ENCODE results near the gene IRS1. TPM values are rescaled to one million over a fixed set of nuclear protein-coding genes. Genes with fewer than 3 reads are reported as not detected.

IRS1 gene, protein sequence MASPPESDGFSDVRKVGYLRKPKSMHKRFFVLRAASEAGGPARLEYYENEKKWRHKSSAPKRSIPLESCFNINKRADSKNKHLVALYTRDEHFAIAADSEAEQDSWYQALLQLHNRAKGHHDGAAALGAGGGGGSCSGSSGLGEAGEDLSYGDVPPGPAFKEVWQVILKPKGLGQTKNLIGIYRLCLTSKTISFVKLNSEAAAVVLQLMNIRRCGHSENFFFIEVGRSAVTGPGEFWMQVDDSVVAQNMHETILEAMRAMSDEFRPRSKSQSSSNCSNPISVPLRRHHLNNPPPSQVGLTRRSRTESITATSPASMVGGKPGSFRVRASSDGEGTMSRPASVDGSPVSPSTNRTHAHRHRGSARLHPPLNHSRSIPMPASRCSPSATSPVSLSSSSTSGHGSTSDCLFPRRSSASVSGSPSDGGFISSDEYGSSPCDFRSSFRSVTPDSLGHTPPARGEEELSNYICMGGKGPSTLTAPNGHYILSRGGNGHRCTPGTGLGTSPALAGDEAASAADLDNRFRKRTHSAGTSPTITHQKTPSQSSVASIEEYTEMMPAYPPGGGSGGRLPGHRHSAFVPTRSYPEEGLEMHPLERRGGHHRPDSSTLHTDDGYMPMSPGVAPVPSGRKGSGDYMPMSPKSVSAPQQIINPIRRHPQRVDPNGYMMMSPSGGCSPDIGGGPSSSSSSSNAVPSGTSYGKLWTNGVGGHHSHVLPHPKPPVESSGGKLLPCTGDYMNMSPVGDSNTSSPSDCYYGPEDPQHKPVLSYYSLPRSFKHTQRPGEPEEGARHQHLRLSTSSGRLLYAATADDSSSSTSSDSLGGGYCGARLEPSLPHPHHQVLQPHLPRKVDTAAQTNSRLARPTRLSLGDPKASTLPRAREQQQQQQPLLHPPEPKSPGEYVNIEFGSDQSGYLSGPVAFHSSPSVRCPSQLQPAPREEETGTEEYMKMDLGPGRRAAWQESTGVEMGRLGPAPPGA (N-terminal part only)
- polyA plus RNA-seq (2011; rRNA removed) (10.4 and 12.9 TPM in 2 replicates), polyA plus RNA-seq (2017; fragmentation: RNase III; extraction: RNeasy Plus Mini Kit Qiagen cat#74134 plus additional on column Dnase treatment) (13.1 to 15.6 TPM (median 13.9 TPM) in 3 replicates), polyA minus RNA-seq (2011; rRNA and poly(A)+ RNA removed) (22.6 and 23.6 TPM in 2 replicates)
- 13.4 and 20.3 TPM in 2 replicates for polyA plus RNA-seq (2012; cell fraction: cytosol; rRNA removed)
- polyA plus RNA-seq (2012; cell fraction: nucleus; rRNA removed), result 15.9 and 22.7 TPM in 2 replicates

DNA sequence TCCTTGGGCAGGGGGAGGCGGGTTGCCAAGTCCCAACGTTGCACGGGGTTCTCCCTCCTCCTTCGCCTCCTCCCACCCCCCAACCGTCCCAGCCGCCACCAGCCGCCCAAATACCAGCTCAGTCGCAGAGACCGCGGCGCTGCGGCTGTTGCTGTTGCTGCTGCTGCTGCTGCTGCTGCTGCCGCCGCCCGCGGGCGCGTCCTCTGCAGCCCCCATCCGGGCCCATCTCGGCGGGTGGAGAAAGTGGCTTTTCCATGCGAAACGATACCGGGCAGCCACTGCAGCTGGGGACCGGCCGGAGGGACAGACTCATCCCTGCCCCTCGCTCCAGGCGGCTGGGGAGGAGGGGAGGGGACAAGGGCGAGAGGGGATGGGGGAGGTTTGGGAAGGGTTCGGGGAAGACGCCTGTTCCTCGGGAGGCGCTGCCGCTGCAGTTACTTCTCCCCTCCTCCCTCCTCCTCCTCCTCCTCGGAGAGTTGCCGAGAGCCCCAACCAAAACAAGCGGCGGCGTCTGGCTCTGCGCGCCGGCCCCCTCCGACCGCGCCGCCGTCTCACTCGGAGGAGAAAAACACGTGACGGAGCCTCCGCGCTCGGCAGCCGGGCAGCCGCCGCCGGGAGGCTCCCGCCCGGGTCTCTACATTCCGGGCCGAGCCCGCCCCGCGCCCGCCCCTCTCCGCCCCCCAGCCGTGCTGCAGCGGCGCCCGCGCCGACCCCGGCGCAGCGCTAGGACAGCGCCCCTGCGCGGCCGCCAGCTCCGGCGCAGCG is at the start of gene IRS1:
Gene IRS1, minus strand, starts transcription at position 610 of the 765 bp plus-strand sequence. CDS start 1,082 bp downstream, outside the sequence.
- DNase-seq (ENCODE audit: low read depth in 1 of 2, low spot score in 1 of 2), result peak in 1 of 2 experiments; percentile 76
- H3K4me1 ChIP-seq, result peaks cover 45% of the 10 kb centered on the region
- H3K4me2 ChIP-seq, result peak within 1 kb of the TSS; percentile 96
- peak within 1 kb of the TSS; percentile 80 for H3K4me3 ChIP-seq
- ChIA-PET CTCF (interaction anchor here (0.6 to 4.6 kb wide), 25 partner anchors 9 to 1130 kb away, joined by 3 to 17 read pairs (median 3); no protein-coding TSS in a partner anchor), POLR2A (interaction anchor here (0.6 to 2.0 kb wide), 14 partner anchors 27 to 684 kb away, joined by 3 to 7 read pairs (median 3); partner anchors contain the start of gene RHBDD1)
- 0% methylated on average over 2 of the region's 82 CpGs for WGBS (ENCODE audit: missing lambda C conversion rate)
- peak; percentile 45 to 46 for ATAC-seq
- FAIRE-seq, result no peak
- peak within 1 kb of the TSS; percentile 95 to 100 for H3K27ac ChIP-seq
- no peaks in the 10 kb centered on the region for H3K9me3 ChIP-seq
- TF ChIP-seq ZNF302 (CRISPR knock-in tag; IDR thresholded peaks at IDR 0.05) (no peak), CBX8 (IDR thresholded peaks at IDR 0.05) (no peak), MAFK (IDR thresholded peaks at IDR 0.05; ENCODE audit: partially characterized antibody) (no peak), HDAC2 (IDR thresholded peaks at IDR 0.05) (no peak), ESRRA (IDR thresholded peaks at IDR 0.05; ENCODE audit: borderline replicate concordance, low read length) (no peak), KDM1A (IDR thresholded peaks at IDR 0.05; ENCODE audit: low read depth) (no peak), NFE2L2 (conservative IDR thresholded peaks at IDR 0.05; ENCODE audit: low read length) (no peak), BHLHE40 (IDR thresholded peaks at IDR 0.05; ENCODE audit: low read depth, low read length) (no peak), FOXS1 (CRISPR knock-in tag; IDR thresholded peaks at IDR 0.05) (no peak), TP53 (CRISPR knock-in tag; IDR thresholded peaks at IDR 0.05) (no peak), RAD21 (conservative IDR thresholded peaks at IDR 0.05 in 1 of 2, IDR thresholded peaks at IDR 0.05 in 1 of 2) (peak; percentile 48 to 88), JUN (IDR thresholded peaks at IDR 0.05) (peak in 1 of 2 experiments; percentile 50; a peak in 3 of 5 replicates), PHF8 (IDR thresholded peaks at IDR 0.05; ENCODE audit: borderline replicate concordance, low read depth) (peak; percentile 39; the same call in 1 of the 2 replicates), CEBPB (IDR thresholded peaks at IDR 0.05) (no peak), HOXB5 (CRISPR knock-in tag; IDR thresholded peaks at IDR 0.05) (no peak), EHF (CRISPR knock-in tag; IDR thresholded peaks at IDR 0.05) (no peak), CHD2 (IDR thresholded peaks at IDR 0.05; ENCODE audit: low read length, partially characterized antibody) (no peak), RFX5 (IDR thresholded peaks at IDR 0.05) (no peak), MYC (IDR thresholded peaks at IDR 0.05; ENCODE audit: borderline replicate concordance, low read length) (no peak; the same call in 1 of the 2 replicates), ZFP36 (IDR thresholded peaks at IDR 0.05; ENCODE audit: borderline replicate concordance, partially characterized antibody) (no peak), HOXB13 (CRISPR knock-in tag; IDR thresholded peaks at IDR 0.05; ENCODE audit: low read depth) (no peak)
- TF ChIP-seq, protein P1, sequence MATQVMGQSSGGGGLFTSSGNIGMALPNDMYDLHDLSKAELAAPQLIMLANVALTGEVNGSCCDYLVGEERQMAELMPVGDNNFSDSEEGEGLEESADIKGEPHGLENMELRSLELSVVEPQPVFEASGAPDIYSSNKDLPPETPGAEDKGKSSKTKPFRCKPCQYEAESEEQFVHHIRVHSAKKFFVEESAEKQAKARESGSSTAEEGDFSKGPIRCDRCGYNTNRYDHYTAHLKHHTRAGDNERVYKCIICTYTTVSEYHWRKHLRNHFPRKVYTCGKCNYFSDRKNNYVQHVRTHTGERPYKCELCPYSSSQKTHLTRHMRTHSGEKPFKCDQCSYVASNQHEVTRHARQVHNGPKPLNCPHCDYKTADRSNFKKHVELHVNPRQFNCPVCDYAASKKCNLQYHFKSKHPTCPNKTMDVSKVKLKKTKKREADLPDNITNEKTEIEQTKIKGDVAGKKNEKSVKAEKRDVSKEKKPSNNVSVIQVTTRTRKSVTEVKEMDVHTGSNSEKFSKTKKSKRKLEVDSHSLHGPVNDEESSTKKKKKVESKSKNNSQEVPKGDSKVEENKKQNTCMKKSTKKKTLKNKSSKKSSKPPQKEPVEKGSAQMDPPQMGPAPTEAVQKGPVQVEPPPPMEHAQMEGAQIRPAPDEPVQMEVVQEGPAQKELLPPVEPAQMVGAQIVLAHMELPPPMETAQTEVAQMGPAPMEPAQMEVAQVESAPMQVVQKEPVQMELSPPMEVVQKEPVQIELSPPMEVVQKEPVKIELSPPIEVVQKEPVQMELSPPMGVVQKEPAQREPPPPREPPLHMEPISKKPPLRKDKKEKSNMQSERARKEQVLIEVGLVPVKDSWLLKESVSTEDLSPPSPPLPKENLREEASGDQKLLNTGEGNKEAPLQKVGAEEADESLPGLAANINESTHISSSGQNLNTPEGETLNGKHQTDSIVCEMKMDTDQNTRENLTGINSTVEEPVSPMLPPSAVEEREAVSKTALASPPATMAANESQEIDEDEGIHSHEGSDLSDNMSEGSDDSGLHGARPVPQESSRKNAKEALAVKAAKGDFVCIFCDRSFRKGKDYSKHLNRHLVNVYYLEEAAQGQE (IDR thresholded peaks at IDR 0.05), result no peak
- TF ChIP-seq, protein P2, sequence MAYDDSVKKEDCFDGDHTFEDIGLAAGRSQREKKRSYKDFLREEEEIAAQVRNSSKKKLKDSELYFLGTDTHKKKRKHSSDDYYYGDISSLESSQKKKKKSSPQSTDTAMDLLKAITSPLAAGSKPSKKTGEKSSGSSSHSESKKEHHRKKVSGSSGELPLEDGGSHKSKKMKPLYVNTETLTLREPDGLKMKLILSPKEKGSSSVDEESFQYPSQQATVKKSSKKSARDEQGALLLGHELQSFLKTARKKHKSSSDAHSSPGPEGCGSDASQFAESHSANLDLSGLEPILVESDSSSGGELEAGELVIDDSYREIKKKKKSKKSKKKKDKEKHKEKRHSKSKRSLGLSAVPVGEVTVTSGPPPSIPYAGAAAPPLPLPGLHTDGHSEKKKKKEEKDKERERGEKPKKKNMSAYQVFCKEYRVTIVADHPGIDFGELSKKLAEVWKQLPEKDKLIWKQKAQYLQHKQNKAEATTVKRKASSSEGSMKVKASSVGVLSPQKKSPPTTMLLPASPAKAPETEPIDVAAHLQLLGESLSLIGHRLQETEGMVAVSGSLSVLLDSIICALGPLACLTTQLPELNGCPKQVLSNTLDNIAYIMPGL (CRISPR knock-in tag; IDR thresholded peaks at IDR 0.05; ENCODE audit: borderline replicate concordance), result no peak
- TF ChIP-seq, protein P3, sequence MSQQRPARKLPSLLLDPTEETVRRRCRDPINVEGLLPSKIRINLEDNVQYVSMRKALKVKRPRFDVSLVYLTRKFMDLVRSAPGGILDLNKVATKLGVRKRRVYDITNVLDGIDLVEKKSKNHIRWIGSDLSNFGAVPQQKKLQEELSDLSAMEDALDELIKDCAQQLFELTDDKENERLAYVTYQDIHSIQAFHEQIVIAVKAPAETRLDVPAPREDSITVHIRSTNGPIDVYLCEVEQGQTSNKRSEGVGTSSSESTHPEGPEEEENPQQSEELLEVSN (IDR thresholded peaks at IDR 0.05; ENCODE audit: borderline replicate concordance, low read depth), result 0 out of 2 replicates have a peak, but pooled peaks have one; percentile 21
- TF ChIP-seq, protein P4, sequence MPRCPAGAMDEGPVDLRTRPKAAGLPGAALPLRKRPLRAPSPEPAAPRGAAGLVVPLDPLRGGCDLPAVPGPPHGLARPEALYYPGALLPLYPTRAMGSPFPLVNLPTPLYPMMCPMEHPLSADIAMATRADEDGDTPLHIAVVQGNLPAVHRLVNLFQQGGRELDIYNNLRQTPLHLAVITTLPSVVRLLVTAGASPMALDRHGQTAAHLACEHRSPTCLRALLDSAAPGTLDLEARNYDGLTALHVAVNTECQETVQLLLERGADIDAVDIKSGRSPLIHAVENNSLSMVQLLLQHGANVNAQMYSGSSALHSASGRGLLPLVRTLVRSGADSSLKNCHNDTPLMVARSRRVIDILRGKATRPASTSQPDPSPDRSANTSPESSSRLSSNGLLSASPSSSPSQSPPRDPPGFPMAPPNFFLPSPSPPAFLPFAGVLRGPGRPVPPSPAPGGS (IDR thresholded peaks at IDR 0.05), result 0 out of 3 replicates have a peak, but pooled peaks have one; percentile 55
- TF ChIP-seq, protein P5, sequence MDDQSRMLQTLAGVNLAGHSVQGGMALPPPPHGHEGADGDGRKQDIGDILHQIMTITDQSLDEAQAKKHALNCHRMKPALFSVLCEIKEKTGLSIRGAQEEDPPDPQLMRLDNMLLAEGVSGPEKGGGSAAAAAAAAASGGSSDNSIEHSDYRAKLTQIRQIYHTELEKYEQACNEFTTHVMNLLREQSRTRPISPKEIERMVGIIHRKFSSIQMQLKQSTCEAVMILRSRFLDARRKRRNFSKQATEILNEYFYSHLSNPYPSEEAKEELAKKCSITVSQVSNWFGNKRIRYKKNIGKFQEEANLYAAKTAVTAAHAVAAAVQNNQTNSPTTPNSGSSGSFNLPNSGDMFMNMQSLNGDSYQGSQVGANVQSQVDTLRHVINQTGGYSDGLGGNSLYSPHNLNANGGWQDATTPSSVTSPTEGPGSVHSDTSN (IDR thresholded peaks at IDR 0.05), result no peak
